ENCODE results near the gene GNAT1. TPM values are rescaled to one million over a fixed set of nuclear protein-coding genes. Genes with fewer than 3 reads are reported as not detected.

The GNAT1 gene
- total RNA-seq, 2 experiments from 2014 or later: not detected

GRCh38 chr3:50201573-50202315 lies 10.3 kb downstream of the GNAT1 start:
- Mint-ChIP-seq H3K9me3 (no peaks in the 10 kb centered on the region), H3K4me3 (no peak overlapping the region), H3K4me1 (ENCODE audit: low read depth) (no peaks in the 10 kb centered on the region), H3K27ac (no peak overlapping the region), H3K36me3 (ENCODE audit: low read depth) (no peaks in the 10 kb centered on the region), H3K27me3 (ENCODE audit: low read depth) (peaks cover 29% of the 10 kb centered on the region)
- CTCF ChIA-PET: interaction anchor here (0.6 to 1.2 kb wide), 2 partner anchors 45 to 72 kb away, joined by 4 read pairs; no protein-coding TSS in a partner anchor
- DNase-seq: no peak
- intact Hi-C loops (cut with micrococcal nuclease): no loop called here

- Mint-ChIP-seq H3K4me3 (no peak overlapping the region), H3K4me1 (ENCODE audit: low read depth) (no peaks in the 10 kb centered on the region), H3K27me3 (ENCODE audit: low read depth) (peaks cover 32% of the 10 kb centered on the region), H3K9me3 (no peaks in the 10 kb centered on the region), H3K36me3 (ENCODE audit: low read depth) (no peaks in the 10 kb centered on the region), H3K27ac (no peak overlapping the region)
- CTCF ChIA-PET: interaction anchor here (0.6 to 1.9 kb wide), 4 partner anchors 8 to 72 kb away, joined by 3 to 13 read pairs (median 4); no protein-coding TSS in a partner anchor
- DNase-seq: no peak
- intact Hi-C loops (cut with micrococcal nuclease): no loop called here
Observed at GRCh38 chr3:50202353-50203112, 11.1 kb downstream of the GNAT1 start.

- H3K27ac Mint-ChIP-seq: no peak overlapping the region
- H3K4me1 Mint-ChIP-seq (ENCODE audit: low read depth): no peaks in the 10 kb centered on the region
Observed at GRCh38 chr3:50203113-50203808, 11.9 kb downstream of the GNAT1 start.

GRCh38 chr3:50203809-50204803 lies 12.7 kb downstream of the GNAT1 start:
- intact Hi-C loops (cut with micrococcal nuclease): no loop called here
- Mint-ChIP-seq H3K4me3 (no peak overlapping the region), H3K9me3 (no peaks in the 10 kb centered on the region), H3K4me1 (ENCODE audit: low read depth) (no peaks in the 10 kb centered on the region), H3K27ac (no peak overlapping the region), H3K27me3 (ENCODE audit: low read depth) (peaks cover 32% of the 10 kb centered on the region), H3K36me3 (ENCODE audit: low read depth) (no peaks in the 10 kb centered on the region)
- DNase-seq: no peak
- CTCF ChIA-PET: interaction anchor here (0.6 to 1.9 kb wide), 3 partner anchors 9 to 246 kb away, joined by 3 to 13 read pairs (median 3); no protein-coding TSS in a partner anchor

More at GRCh38 chr3:50203113-50203808, 11.9 kb downstream of the GNAT1 start:
- Mint-ChIP-seq H3K27me3 (ENCODE audit: low read depth) (peaks cover 32% of the 10 kb centered on the region), H3K4me3 (no peak overlapping the region), H3K9me3 (no peaks in the 10 kb centered on the region), H3K36me3 (ENCODE audit: low read depth) (no peaks in the 10 kb centered on the region)
- no peak for DNase-seq
- CTCF ChIA-PET: interaction anchor here (0.6 to 1.9 kb wide), 3 partner anchors 8 to 245 kb away, joined by 3 to 13 read pairs (median 3); no protein-coding TSS in a partner anchor
- intact Hi-C loops (cut with micrococcal nuclease): no loop called here

GRCh38 chr3:50204804-50205412 lies 13.5 kb downstream of the GNAT1 start, which contains the start of gene SLC38A3:
TSS of gene SLC38A3 (plus strand) at chr3:50205271. CDS start at chr3:50214200, 8,929 bp downstream.
- no peak for DNase-seq
- peaks cover 32% of the 10 kb centered on the region for H3K27me3 Mint-ChIP-seq (ENCODE audit: low read depth)

GRCh38 chr3:50205413-50206276 lies 14.2 kb downstream of the GNAT1 start:
- Mint-ChIP-seq H3K27me3 (ENCODE audit: low read depth) (peaks cover 32% of the 10 kb centered on the region), H3K4me1 (ENCODE audit: low read depth) (no peaks in the 10 kb centered on the region), H3K36me3 (ENCODE audit: low read depth) (no peaks in the 10 kb centered on the region), H3K4me3 (peak overlapping the region; percentile 32), H3K9me3 (no peaks in the 10 kb centered on the region), H3K27ac (no peak overlapping the region)
- CTCF ChIA-PET: interaction anchor here (1.1 to 1.6 kb wide), 2 partner anchors 12 to 13 kb away, joined by 3 to 4 read pairs; no protein-coding TSS in a partner anchor
- peak; percentile 27 for DNase-seq
- intact Hi-C loops (cut with micrococcal nuclease): no loop called here

More at GRCh38 chr3:50204804-50205412, 13.5 kb downstream of the GNAT1 start, which contains the start of gene SLC38A3:
- Mint-ChIP-seq H3K36me3 (ENCODE audit: low read depth) (no peaks in the 10 kb centered on the region), H3K9me3 (no peaks in the 10 kb centered on the region), H3K4me1 (ENCODE audit: low read depth) (no peaks in the 10 kb centered on the region), H3K4me3 (peak within 1 kb of the TSS; percentile 32), H3K27ac (no peak within 1 kb of the TSS)
- intact Hi-C loops (cut with micrococcal nuclease): no loop called here
- CTCF ChIA-PET: no interaction called here

- Mint-ChIP-seq H3K9me3 (no peaks in the 10 kb centered on the region), H3K4me1 (ENCODE audit: low read depth) (no peaks in the 10 kb centered on the region), H3K27me3 (ENCODE audit: low read depth) (peaks cover 24% of the 10 kb centered on the region), H3K4me3 (no peak overlapping the region), H3K27ac (no peak overlapping the region), H3K36me3 (ENCODE audit: low read depth) (no peaks in the 10 kb centered on the region)
- DNase-seq: no peak
- CTCF ChIA-PET: interaction anchor here (0.8 kb wide), 1 partner anchor 542 kb away, joined by 3 read pairs; no protein-coding TSS in a partner anchor
- intact Hi-C loops (cut with micrococcal nuclease): no loop called here
Observed at GRCh38 chr3:50207359-50208042, 16.1 kb downstream of the GNAT1 start.

GRCh38 chr3:50208677-50209344 lies 17.4 kb downstream of the GNAT1 start:
- Mint-ChIP-seq H3K9me3 (no peaks in the 10 kb centered on the region), H3K27me3 (ENCODE audit: low read depth) (peaks cover 15% of the 10 kb centered on the region), H3K36me3 (ENCODE audit: low read depth) (no peaks in the 10 kb centered on the region), H3K4me3 (no peak overlapping the region), H3K27ac (no peak overlapping the region), H3K4me1 (ENCODE audit: low read depth) (no peaks in the 10 kb centered on the region)
- intact Hi-C loops (cut with micrococcal nuclease): no loop called here
- DNase-seq: no peak
- CTCF ChIA-PET: interaction anchor here (0.7 to 1.4 kb wide), 2 partner anchors 16 to 20 kb away, joined by 3 to 4 read pairs; no protein-coding TSS in a partner anchor

- Mint-ChIP-seq H3K27ac (no peak overlapping the region), H3K36me3 (ENCODE audit: low read depth) (no peaks in the 10 kb centered on the region), H3K4me3 (no peak overlapping the region), H3K9me3 (no peaks in the 10 kb centered on the region), H3K27me3 (ENCODE audit: low read depth) (peaks cover 10% of the 10 kb centered on the region), H3K4me1 (ENCODE audit: low read depth) (no peaks in the 10 kb centered on the region)
- CTCF ChIA-PET: interaction anchor here (0.7 to 1.4 kb wide), 6 partner anchors 14 to 18 kb away, joined by 3 to 6 read pairs (median 4); no protein-coding TSS in a partner anchor
- intact Hi-C loops (cut with micrococcal nuclease): no loop called here
- no peak for DNase-seq
Observed at GRCh38 chr3:50210176-50210509, 18.7 kb downstream of the GNAT1 start.
